HEK293 (cell line): ENCODE results near the gene KLRC3.

Experiments used
- GLI4 ChIP-seq: fragments of 450-650 bp; formaldehyde crosslinking; IDR thresholded peaks from 2 replicates; pipeline ENCODE4 v1.5.1; 2016; ENCODE audit warnings: missing biosample characterization, missing genetic modification characterization
- ZNF155 ChIP-seq: fragments of 450-650 bp; formaldehyde crosslinking; IDR thresholded peaks from 2 replicates; pipeline ENCODE4 v1.5.1; 2016; ENCODE audit warnings: missing biosample characterization, missing genetic modification characterization
- ZNF560 ChIP-seq: fragments of 450-650 bp; formaldehyde crosslinking; IDR thresholded peaks from 2 replicates; pipeline ENCODE4 v1.5.1; 2017; ENCODE audit warnings: missing biosample characterization, missing genetic modification characterization, borderline replicate concordance
- ZNF768 ChIP-seq: fragments of 450-650 bp; formaldehyde crosslinking; IDR thresholded peaks from 2 replicates; pipeline ENCODE4 v1.5.1; 2018; ENCODE audit warnings: missing biosample characterization, mild to moderate bottlenecking, missing genetic modification characterization
- ZSCAN30 ChIP-seq: fragments of 450-650 bp; IDR thresholded peaks from 2 replicates; pipeline ENCODE4 v1.5.1; 2018; ENCODE audit warnings: missing biosample characterization, mild to moderate bottlenecking, missing genetic modification characterization, moderate library complexity
- TF ChIP-seq, protein P1 (sequence below): fragments of 450-650 bp; formaldehyde crosslinking; IDR thresholded peaks from 2 replicates; pipeline ENCODE4 v1.5.1; 2016; ENCODE audit warnings: missing biosample characterization, missing genetic modification characterization
- TF ChIP-seq, protein P2 (sequence below): fragments of 450-650 bp; formaldehyde crosslinking; IDR thresholded peaks from 2 replicates; pipeline ENCODE4 v1.5.1; 2016; ENCODE audit warnings: missing biosample characterization, missing genetic modification characterization

DNA sequence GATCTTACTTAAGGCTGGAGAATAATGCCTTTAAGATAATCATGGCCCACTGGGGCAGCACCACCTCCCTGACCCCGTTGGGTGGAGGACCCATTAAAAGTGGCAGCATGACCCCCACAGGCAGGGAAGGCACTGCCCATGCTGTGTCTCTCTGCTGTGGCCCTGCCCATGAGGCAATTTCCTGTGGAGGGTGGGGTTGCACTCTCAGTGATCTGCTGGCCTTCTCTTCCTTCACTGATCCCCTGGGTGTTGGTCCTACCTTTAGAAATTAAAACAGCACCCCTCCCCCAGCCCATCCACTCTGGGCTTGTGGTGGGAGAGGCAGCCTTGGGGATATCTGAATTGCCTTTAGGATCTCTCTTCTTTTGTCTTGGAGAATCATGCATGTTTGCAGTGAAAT is 47.8 kb downstream of the KLRC3 start:
- TF ChIP-seq ZNF768 (tag by site-specific recombination) (no peak), ZNF560 (tag by site-specific recombination) (no peak), GLI4 (no peak), ZNF155 (tag by site-specific recombination) (no peak), ZSCAN30 (tag by site-specific recombination) (no peak)
- TF ChIP-seq, protein P1, sequence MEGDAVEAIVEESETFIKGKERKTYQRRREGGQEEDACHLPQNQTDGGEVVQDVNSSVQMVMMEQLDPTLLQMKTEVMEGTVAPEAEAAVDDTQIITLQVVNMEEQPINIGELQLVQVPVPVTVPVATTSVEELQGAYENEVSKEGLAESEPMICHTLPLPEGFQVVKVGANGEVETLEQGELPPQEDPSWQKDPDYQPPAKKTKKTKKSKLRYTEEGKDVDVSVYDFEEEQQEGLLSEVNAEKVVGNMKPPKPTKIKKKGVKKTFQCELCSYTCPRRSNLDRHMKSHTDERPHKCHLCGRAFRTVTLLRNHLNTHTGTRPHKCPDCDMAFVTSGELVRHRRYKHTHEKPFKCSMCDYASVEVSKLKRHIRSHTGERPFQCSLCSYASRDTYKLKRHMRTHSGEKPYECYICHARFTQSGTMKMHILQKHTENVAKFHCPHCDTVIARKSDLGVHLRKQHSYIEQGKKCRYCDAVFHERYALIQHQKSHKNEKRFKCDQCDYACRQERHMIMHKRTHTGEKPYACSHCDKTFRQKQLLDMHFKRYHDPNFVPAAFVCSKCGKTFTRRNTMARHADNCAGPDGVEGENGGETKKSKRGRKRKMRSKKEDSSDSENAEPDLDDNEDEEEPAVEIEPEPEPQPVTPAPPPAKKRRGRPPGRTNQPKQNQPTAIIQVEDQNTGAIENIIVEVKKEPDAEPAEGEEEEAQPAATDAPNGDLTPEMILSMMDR (tag by site-specific recombination), result no peak
- TF ChIP-seq, protein P2, sequence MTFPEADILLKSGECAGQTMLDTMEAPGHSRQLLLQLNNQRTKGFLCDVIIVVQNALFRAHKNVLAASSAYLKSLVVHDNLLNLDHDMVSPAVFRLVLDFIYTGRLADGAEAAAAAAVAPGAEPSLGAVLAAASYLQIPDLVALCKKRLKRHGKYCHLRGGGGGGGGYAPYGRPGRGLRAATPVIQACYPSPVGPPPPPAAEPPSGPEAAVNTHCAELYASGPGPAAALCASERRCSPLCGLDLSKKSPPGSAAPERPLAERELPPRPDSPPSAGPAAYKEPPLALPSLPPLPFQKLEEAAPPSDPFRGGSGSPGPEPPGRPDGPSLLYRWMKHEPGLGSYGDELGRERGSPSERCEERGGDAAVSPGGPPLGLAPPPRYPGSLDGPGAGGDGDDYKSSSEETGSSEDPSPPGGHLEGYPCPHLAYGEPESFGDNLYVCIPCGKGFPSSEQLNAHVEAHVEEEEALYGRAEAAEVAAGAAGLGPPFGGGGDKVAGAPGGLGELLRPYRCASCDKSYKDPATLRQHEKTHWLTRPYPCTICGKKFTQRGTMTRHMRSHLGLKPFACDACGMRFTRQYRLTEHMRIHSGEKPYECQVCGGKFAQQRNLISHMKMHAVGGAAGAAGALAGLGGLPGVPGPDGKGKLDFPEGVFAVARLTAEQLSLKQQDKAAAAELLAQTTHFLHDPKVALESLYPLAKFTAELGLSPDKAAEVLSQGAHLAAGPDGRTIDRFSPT, result no peak
